ENCODE data around the gene MSRB3. TPM values are rescaled to one million over a fixed set of nuclear protein-coding genes. Genes with fewer than 3 reads are reported as not detected.

Gene MSRB3
- total RNA-seq, 1 experiment from 2014 or later = 1.4 TPM

DNA sequence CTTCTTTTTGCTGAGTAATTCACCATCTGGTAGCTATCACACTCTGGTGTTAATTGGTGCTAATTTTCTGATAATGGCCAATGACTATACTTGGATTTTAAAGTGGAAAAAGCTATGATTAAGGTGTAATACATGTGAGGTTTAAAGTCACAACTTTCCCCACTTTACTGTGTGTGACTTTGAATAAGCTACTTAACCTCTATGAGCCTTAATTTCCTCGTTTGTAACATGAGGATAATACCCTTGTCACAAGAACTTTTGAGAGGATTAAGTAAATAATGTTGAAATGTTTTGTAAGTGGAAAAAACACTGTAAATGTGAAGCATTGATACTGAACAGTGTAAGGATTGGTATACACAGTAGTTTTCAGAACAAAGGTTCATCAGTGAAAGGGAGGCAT, 65.3 kb downstream of the MSRB3 start:
- TF ChIP-seq, protein P1, sequence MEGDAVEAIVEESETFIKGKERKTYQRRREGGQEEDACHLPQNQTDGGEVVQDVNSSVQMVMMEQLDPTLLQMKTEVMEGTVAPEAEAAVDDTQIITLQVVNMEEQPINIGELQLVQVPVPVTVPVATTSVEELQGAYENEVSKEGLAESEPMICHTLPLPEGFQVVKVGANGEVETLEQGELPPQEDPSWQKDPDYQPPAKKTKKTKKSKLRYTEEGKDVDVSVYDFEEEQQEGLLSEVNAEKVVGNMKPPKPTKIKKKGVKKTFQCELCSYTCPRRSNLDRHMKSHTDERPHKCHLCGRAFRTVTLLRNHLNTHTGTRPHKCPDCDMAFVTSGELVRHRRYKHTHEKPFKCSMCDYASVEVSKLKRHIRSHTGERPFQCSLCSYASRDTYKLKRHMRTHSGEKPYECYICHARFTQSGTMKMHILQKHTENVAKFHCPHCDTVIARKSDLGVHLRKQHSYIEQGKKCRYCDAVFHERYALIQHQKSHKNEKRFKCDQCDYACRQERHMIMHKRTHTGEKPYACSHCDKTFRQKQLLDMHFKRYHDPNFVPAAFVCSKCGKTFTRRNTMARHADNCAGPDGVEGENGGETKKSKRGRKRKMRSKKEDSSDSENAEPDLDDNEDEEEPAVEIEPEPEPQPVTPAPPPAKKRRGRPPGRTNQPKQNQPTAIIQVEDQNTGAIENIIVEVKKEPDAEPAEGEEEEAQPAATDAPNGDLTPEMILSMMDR (IDR thresholded peaks at IDR 0.05; ENCODE audit: unreplicated experiment) = no peak
- H3K36me3 Mint-ChIP-seq (ENCODE audit: insufficient read depth, unreplicated experiment) = no peaks in the 10 kb centered on the region

DNA sequence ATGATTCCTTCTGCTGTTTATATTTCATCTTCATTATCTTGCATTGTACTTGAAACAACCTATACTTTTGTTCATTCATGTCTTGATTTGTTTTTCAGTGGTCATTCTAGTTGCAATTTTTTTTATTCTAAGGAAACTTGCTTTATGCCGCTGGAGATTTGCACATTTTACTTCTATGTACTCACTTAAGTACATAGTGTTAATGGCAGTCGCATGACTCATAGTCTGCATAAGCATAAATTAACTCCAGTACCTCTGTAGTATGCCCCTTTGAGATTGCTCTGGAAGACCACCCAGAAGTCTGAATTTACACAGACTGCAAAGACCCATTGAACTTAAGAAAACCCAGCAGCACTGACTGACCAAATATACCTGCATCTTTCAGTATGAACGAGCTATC, 77.0 kb downstream of the MSRB3 start:
- Mint-ChIP-seq H3K4me3 (ENCODE audit: low read depth, unreplicated experiment) (no peak overlapping the region), H3K27ac (ENCODE audit: unreplicated experiment) (no peak overlapping the region), H3K27me3 (ENCODE audit: unreplicated experiment) (no peaks in the 10 kb centered on the region), H3K9me3 (ENCODE audit: low read depth, unreplicated experiment) (peaks cover 4% of the 10 kb centered on the region), H3K4me1 (ENCODE audit: low read depth, unreplicated experiment) (peaks cover 10% of the 10 kb centered on the region), H3K36me3 (ENCODE audit: insufficient read depth, unreplicated experiment) (no peaks in the 10 kb centered on the region)
- intact Hi-C loops (cut with micrococcal nuclease; ENCODE audit: unreplicated experiment) = no loop called here
- CTCF ChIA-PET = no interaction called here
- BruUV-seq (replicated peaks) = no TSS peak
- no peak for DNase-seq
- TF ChIP-seq, protein P1 (IDR thresholded peaks at IDR 0.05; ENCODE audit: unreplicated experiment) = no peak

More for the DNA sequence above, 65.3 kb downstream of the MSRB3 start:
- H3K4me3 Mint-ChIP-seq (ENCODE audit: low read depth, unreplicated experiment) = no peak overlapping the region
- no peak for DNase-seq
- CTCF ChIA-PET = interaction anchor here (1.1 kb wide), 1 partner anchor 8 kb away, joined by 5 read pairs; no protein-coding TSS in a partner anchor
- intact Hi-C loops (cut with micrococcal nuclease; ENCODE audit: unreplicated experiment) = no loop called here
- H3K27me3 Mint-ChIP-seq (ENCODE audit: unreplicated experiment) = no peaks in the 10 kb centered on the region
- H3K27ac Mint-ChIP-seq (ENCODE audit: unreplicated experiment) = no peak overlapping the region
- H3K4me1 Mint-ChIP-seq (ENCODE audit: low read depth, unreplicated experiment) = no peaks in the 10 kb centered on the region
- BruUV-seq (replicated peaks) = no TSS peak
- peaks cover 4% of the 10 kb centered on the region for H3K9me3 Mint-ChIP-seq (ENCODE audit: low read depth, unreplicated experiment)

DNA sequence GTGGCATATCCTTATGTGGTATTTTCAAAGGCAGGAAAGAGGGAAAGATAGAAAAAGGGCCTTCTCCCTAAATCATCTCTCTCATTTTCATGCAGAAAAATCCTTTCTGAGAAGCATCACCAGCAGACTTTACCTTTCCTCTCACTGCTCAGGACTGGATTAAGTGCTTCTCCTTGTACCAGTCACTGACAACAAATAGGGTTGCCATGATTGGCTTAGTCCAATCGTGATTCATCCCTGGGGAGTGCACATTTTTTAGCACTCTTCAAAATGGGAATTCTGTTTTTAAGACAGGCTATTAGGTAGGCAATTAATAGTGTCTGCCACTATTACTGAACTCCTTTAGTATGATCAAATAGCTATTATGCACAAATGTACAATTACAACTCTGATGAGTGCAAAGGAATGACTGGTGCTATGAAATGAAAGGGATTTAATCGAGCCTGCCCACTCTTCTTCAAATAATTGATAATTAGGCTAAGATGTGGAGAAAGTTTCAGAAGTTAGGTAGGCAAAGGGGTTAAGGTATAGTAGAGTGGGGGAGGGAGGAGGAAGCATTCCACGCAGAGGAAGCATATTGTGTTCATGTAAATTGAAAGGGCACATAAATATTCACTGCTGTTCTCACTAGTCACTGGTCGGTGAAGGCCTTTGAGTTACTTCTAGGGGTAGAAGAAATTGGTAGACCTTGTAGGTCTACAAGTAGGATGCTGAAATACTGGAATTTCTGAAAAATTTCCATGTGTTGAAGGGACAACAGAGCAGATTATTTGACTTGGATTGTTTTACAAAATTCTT, 84.0 kb downstream of the MSRB3 start:
- CTCF ChIA-PET = no interaction called here
- H3K4me3 Mint-ChIP-seq (ENCODE audit: low read depth, unreplicated experiment) = no peak overlapping the region
- H3K4me1 Mint-ChIP-seq (ENCODE audit: low read depth, unreplicated experiment) = no peaks in the 10 kb centered on the region
- intact Hi-C loops (cut with micrococcal nuclease; ENCODE audit: unreplicated experiment) = no loop called here
- BruUV-seq (replicated peaks) = no TSS peak
- no peaks in the 10 kb centered on the region for H3K9me3 Mint-ChIP-seq (ENCODE audit: low read depth, unreplicated experiment)
- no peaks in the 10 kb centered on the region for H3K27me3 Mint-ChIP-seq (ENCODE audit: unreplicated experiment)
- no peaks in the 10 kb centered on the region for H3K36me3 Mint-ChIP-seq (ENCODE audit: insufficient read depth, unreplicated experiment)
- no peak for DNase-seq
- no peak overlapping the region for H3K27ac Mint-ChIP-seq (ENCODE audit: unreplicated experiment)
- TF ChIP-seq, protein P1 (IDR thresholded peaks at IDR 0.05; ENCODE audit: unreplicated experiment) = no peak

DNA sequence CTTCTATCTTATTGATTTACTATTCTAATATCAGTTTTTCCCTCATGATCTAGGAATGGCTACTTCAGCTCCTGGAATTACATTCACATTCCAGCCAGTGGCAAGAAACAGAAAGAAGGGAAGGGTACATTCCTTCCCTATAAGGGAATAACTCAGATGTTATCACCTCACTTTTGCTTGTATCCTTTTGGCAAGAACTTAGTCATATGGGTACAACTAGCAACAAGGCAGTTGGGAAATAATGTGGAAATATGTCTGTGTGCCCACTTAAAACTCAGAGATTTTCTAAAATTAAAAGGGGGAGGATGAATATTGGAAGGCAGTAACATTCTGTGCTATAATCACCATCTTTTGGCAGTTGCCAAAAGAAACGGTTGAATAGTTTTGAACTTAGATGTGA, 85.6 kb downstream of the MSRB3 start:
- BruUV-seq (replicated peaks) = no TSS peak
- no peak for DNase-seq
- intact Hi-C loops (cut with micrococcal nuclease; ENCODE audit: unreplicated experiment) = no loop called here
- no peaks in the 10 kb centered on the region for H3K36me3 Mint-ChIP-seq (ENCODE audit: insufficient read depth, unreplicated experiment)
- CTCF ChIA-PET = no interaction called here
- H3K27ac Mint-ChIP-seq (ENCODE audit: unreplicated experiment) = no peak overlapping the region
- no peaks in the 10 kb centered on the region for H3K27me3 Mint-ChIP-seq (ENCODE audit: unreplicated experiment)
- H3K4me3 Mint-ChIP-seq (ENCODE audit: low read depth, unreplicated experiment) = no peak overlapping the region
- no peaks in the 10 kb centered on the region for H3K9me3 Mint-ChIP-seq (ENCODE audit: low read depth, unreplicated experiment)
- H3K4me1 Mint-ChIP-seq (ENCODE audit: low read depth, unreplicated experiment) = no peaks in the 10 kb centered on the region
- TF ChIP-seq, protein P1 (IDR thresholded peaks at IDR 0.05; ENCODE audit: unreplicated experiment) = no peak
